Epidermal melanocyte (primary cell): ENCODE measurements around the gene FBXW11.

ENCODE experiments used
- DNase-seq: peaks from one replicate; pipeline ENCODE4 v3.0.0; 2011; ENCODE audit warnings: low spot score; ENCODE audit not compliant: insufficient read length

Gene FBXW11

DNA sequence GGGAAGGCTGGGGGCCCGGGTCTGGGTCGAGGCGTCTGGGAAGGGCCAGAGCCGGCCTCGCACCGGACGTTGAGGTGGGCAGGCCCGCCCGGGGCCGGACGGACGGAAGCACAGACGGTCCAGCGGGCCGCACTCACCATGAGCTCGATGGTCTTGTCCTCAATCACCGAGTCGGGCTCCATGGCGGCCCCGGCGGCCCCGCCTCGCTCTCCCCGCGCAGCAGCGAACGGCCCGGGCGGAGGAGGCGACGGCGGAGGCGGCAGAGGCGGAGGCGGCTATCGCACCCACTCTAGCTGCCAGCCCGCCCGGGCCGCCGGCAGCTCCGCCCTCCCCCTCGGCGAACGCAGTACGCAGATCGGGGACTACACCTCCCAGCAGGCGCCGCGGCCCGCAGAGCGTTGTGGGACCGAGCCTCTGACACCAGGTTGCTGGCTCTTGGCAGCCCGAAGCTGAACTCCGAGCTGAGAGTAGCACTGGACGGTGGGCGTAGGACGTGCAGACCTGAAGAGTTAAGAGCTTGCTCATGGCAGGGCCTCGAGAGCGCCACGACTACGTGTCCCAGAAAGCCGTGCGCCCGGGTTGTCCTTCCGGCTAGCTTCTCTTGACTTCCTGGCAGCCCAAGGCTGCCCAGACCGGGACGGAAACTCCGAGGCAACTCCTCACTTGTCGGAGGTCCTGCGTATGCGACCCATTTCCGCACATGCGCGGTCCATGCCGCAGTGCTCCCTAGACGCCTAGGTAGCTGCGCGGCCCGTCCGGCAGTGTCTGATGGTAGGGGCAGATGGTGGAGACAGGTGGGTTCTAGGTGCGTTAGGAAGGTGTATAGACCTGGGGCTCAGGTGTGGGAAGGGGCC, at the start of gene FBXW11:
Gene FBXW11, minus strand, starts transcription at position 318 of the 854 bp plus-strand sequence. Its CDS starts 136 bp downstream, at position 182.
- peak; percentile 81 for DNase-seq

DNA sequence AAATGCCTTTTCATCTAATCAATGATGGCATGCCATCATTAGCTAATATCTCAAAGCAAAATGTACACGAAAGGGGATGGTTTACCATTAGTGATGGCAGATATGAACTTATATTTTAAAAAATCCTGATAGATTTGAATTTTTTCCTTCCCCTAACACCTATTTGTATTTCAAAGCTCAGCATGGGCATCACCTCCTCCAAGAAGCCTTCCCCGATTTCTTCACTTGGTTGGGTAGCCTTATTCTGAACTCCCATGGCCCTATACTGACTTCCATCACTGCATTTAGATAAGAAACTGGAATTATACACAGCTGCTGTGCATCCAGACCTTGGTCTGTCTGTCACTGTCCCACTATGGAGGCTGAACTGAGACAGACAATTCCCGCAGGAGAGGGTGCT, 49.6 kb upstream of the FBXW11 start:
- no peak for DNase-seq

DNA sequence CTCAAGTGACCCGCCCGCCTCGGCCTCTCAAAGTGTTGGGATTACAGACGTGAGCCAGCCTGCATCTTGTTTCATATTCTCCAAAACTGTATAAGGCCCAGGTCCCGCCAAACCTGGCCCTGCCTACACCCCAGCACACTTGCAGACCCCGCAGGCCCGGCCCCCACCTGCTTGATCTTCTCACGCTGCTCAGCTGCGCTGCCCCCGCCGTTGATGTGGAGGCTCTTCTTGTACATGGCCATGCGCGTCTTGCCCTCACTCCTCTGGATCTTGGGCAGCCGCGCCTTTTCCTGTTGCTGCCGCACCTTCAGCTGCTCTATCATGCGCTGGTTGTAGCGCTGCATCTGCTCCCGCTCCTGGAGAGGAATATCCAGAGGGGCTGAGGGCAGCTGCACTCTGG, 49.0 kb upstream of the FBXW11 start:
- DNase-seq = no peak

- DNase-seq = no peak
These were observed 48.2 kb upstream of the FBXW11 start for GRCh38 chr5:172054611-172055153.

DNA sequence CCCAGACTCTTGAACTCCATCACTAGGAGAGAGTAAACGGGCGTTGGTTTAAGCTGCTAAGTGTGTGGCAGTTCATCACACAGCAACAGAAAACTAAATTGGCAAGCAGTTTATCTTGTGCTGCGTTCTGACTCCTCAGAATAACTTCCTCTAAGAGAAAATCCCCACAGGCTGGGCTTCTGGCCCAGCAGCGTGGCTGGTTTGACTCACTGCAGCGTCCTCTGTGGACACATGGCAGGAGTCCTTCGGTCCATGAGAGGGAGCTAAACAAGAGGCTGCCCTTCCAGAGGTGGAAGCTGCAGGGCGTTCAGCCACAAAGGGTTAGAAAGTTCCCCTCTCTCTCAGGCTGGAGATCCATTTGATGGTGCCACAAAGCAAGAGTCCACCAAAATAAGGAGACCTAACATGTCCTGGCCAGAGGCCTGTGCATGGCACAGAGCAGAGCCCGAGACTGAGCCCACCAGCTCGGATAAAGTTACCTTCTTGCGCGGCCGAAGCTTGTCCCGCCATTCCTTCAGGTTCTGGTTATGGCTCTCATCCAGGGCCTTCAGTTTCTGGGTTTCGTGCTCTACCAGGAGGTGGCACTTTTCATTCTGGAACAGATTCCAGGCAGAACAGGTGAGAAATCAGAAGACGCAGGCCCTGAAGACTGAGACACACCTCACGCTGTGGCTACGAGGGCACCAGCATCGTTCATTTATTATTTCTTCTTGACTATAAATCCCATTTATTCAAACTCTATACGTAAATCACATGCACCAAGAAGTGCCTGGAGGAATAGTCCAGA, 46.2 kb upstream of the FBXW11 start:
- DNase-seq = no peak

DNA sequence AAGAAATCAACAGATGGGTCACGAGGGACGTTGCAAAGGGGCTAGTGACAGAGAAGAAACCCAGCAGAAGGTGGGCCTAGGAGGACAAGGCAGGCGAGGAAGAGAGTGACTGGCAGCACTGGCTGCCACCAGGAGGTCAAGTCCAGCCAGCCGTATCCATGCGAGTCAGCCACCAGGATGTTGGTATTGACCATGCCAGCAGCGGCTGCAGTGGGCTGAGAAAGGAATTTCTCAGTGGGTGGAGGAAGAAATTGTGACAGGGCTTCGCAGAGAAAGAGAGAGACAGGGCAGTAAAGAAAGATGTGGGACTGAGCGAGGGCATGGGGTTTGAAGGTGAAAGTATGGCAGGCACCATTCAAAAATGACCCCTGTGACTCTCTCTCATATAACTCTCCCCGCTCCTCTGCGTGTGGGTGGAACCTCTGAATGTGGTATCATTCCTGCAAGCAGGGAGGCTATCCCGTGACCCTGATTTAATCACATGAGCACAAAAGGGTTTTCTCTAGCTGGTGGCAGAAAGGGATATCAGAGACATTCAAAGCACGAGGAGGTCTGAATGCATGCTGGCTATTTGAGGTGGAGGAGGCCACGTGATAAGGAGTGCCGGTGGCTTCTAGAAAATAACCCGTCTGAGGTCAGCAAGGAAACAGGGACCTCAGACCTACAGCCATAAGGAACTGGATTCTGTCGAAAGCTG, 45.4 kb upstream of the FBXW11 start:
- peak; percentile 20 for DNase-seq

DNA sequence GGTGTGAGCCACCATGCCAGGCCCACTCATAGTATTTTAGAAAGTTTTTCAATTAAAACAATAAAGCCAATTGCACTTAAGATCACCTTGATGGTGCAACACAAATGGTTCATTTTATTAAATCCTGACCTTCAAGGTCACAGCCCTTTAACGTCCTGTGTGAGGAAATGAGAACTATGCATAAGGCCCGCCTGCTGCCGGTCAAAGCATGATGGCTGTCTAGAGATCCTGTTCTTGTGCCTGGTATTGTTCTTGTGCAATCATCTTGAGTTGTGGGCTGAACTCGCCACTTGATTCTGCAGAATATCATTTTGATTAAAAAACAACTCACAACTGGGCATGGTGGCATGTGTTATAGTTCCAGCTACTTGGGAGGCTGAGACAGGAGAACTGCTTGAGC, 43.6 kb upstream of the FBXW11 start:
- no peak for DNase-seq

- DNase-seq = no peak
These were observed 42.9 kb upstream of the FBXW11 start for GRCh38 chr5:172049226-172049796.

- DNase-seq = no peak
These were observed 42.2 kb upstream of the FBXW11 start for GRCh38 chr5:172048539-172049101.

DNA sequence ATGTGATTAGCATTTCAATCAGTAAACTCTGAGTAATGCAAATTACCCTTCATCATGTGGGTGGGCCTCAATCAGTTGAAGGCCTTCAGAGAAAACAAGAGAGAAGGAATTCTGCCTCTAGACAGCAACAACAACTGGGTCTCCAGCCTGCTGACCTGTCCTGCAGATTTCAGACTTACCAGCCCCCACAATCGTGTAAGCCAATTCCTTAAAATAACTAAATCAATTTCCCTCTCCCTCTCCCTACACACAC, 41.7 kb upstream of the FBXW11 start:
- DNase-seq = no peak

- DNase-seq = no peak
These were observed 40.2 kb upstream of the FBXW11 start for GRCh38 chr5:172046593-172046992.

DNA sequence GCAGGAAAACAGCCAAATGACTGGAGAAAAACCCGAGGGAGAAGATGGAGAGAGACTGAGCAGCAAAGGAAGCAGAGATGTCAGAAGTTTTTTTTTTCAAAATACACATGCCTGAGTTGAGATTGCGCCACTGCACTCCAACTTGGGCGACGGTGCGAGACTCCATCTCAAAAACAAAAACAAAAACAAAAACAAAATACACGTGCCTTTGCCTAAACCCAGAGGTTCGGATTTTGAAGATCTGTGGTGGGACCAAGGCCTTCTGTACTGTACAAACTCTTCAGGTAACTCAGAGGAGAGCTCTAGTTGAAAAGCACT, 38.8 kb upstream of the FBXW11 start:
- DNase-seq = no peak

DNA sequence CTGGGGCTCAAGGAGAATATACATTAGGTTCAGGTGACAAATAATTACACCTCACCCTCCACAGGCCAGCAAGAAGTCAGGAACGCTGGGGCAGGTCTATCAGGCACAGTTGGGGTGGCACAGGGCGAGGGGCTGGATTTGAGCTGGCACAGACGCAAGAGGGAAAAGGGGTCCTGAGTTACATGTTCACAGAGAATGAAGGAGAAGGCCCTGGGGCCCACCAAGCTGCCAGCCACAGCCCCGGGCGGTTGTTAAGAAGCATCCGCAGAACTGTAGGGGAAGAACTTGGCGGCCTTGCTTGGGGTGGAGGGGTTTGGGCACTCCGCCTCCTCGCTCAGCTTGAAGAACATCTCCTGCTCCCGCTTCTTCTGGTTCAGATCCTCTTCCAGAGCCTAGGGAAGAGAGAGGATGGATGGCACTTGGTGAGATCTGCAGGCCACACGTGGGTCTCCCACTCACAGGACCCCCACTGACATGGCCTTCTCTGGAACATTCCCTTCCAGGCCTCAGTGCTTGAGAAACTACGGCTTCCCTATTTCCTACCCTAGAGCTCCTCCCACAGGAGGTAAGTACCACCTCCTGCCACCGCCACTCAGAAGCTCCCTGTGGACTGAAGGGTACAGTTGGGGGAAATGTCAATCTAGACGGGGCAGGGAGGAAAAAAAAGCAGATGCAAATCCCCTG, 38.3 kb upstream of the FBXW11 start:
- DNase-seq = no peak

- no peak for DNase-seq
These were observed 37.4 kb upstream of the FBXW11 start for GRCh38 chr5:172043865-172044264.

GRCh38 chr5:172042183-172042582, 35.7 kb upstream of the FBXW11 start:
- no peak for DNase-seq

- DNase-seq = no peak
These were observed 31.7 kb upstream of the FBXW11 start for GRCh38 chr5:172038167-172038566.

GRCh38 chr5:172035049-172035448, 28.6 kb upstream of the FBXW11 start:
- DNase-seq = no peak

DNA sequence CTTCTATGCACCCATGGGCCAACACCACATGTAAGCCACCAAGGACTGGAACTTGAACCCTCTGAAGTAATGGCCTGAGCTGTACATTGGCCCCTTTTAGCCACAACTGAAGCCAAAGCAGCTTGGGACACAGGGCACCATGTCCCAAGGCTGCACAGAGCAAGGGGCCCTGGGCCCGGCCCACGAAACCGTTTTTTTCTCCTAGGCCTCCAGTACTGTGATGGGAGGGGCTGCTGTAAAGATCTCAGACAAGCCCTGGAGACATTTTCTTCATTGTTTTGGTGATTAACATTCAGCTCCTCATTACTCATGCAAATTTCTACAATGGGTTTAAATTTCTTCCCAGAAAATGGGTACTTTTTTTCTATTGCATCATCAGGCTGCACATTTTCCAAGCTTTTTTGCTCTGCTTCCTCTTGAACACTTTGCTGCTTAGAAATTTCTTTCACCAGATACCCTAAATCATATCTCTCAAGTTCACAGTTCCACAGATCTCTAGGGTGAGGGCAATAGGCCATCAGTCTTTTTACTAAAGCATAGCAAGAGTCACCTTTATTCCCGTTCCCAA, 25.5 kb upstream of the FBXW11 start:
- no peak for DNase-seq

GRCh38 chr5:172029876-172030275, 23.4 kb upstream of the FBXW11 start:
- DNase-seq = no peak

GRCh38 chr5:172028167-172028566, 21.7 kb upstream of the FBXW11 start:
- DNase-seq = no peak
